ENCODE data around the gene TRIM65.

- TF ChIP-seq SP1 (IDR thresholded peaks at IDR 0.05) (no peak), FOXK2 (IDR thresholded peaks at IDR 0.05) (no peak), HDGF (IDR thresholded peaks at IDR 0.05; ENCODE audit: borderline replicate concordance) (no peak), BHLHE40 (IDR thresholded peaks at IDR 0.05; ENCODE audit: borderline replicate concordance) (no peak), L3MBTL2 (conservative IDR thresholded peaks at IDR 0.05) (no peak), ZNF384 (IDR thresholded peaks at IDR 0.05) (no peak), FOXA1 (IDR thresholded peaks at IDR 0.05) (no peak), TARDBP (IDR thresholded peaks at IDR 0.05) (no peak), ELF4 (IDR thresholded peaks at IDR 0.05) (no peak), CTBP1 (IDR thresholded peaks at IDR 0.05; ENCODE audit: borderline replicate concordance) (no peak), SUZ12 (IDR thresholded peaks at IDR 0.05) (no peak)
- TF ChIP-seq, protein P1, sequence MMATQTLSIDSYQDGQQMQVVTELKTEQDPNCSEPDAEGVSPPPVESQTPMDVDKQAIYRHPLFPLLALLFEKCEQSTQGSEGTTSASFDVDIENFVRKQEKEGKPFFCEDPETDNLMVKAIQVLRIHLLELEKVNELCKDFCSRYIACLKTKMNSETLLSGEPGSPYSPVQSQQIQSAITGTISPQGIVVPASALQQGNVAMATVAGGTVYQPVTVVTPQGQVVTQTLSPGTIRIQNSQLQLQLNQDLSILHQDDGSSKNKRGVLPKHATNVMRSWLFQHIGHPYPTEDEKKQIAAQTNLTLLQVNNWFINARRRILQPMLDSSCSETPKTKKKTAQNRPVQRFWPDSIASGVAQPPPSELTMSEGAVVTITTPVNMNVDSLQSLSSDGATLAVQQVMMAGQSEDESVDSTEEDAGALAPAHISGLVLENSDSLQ (IDR thresholded peaks at IDR 0.05): no peak
Measured at GRCh38 chr17:75849279-75849646, 47.5 kb downstream of the TRIM65 start.
